NOMO-1 treated with DMSO at 0.1 percent for 48 hours (cell line): ENCODE measurements around the gene SYNC.
"Not testable (repeated sequence)": the region's sequence is repeated elsewhere in the genome, so short reads cannot be mapped to it uniquely, and the experiment has no call there.

ENCODE experiments used
- DNase-seq: peaks from one replicate; lab custom pipeline; 2025; ENCODE audit not compliant: unreplicated experiment; lab: John Stamatoyannopoulos, UW

SYNC gene

DNA sequence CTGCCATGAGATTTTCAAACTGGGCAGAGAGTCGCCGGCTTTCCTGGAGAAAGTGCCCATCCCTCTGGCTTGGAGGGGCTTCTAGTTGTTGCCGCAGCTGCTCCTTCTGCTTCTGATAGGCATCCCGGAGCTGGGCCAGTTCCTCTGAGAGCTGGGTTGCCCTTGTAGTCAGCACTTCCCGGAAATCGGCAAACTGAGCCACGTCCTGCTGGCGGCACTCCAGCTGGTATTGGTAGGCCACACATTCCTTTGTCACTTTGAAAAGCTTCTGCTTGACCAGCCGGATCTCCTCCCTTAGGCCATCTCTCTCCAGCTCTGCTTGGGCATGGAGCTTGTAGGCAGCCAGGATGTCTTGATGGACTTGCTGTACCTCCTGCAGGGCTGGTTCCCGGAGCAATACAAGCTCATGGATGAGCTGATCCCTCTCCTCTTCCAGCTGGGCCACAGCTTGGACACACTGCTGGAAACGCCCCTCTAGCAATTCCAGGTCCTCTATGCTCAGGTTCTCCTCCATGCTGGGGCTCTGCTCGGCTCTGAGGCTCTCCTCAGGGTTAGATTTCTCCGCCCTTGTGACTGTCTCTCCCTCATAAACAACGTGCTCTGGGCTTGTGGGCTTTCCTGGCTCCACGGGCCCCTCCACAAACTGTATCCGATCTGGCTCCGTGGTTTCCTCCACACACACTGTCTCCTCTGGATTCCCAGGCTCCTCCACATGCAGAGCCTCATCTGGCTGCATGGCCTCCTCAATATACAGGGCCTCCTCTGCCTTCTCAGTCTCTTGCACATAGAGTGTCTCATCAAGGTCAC is 7.3 kb downstream of the SYNC start:
- DNase-seq: no peak

DNA sequence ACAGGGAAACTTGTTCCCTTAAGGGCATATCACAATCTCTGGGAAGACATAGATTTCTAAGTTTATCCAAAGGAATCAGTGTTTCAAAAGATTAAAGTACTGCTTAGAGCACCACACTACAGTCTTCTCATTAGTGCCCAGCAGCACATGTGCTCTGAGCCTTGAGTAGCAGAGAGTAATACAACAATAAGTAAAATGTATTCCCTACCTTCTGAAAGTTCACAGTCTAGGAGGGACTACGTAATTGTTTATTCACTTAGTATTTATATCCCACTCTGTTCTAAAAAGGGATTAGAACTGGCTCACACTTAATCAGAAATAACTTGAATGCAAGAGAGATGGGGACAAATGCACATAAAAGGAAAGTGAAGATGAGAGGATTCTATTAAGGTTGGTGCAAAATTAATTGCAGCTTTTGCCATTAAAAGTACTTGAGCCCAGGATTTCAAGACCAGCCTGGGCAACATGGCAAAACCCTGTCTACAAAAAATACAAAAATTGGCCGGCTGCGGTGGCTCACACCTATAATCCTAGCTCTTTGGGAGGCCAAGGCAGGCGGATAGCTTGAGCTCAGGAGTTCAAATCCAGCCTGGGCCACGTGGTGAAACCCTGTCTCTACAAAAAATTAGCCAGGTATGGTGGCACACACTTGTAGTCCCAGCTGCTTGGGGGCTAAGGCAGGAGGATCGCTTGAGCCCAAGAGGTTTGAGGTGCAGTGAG is 9.0 kb downstream of the SYNC start:
- no peak for DNase-seq

DNA sequence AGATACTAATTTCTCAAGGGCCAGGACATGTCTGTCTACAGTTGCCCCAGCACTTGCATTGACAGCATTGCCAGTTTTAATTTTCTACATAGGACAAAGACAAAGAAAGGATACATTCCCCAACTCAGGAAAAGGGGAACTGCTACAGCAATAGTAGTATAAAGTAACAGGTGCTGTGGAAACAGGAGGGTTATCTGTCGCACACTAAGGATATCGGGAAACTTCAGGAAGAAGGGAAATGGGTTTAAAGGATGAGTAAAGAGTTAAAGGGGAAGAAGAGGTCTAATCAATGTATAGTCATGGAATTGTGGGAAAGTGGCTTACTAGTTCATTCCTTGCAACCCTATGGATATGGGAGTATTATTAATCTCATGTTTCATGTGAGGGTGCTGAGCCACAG is 16.2 kb downstream of the SYNC start:
- no peak for DNase-seq

DNA sequence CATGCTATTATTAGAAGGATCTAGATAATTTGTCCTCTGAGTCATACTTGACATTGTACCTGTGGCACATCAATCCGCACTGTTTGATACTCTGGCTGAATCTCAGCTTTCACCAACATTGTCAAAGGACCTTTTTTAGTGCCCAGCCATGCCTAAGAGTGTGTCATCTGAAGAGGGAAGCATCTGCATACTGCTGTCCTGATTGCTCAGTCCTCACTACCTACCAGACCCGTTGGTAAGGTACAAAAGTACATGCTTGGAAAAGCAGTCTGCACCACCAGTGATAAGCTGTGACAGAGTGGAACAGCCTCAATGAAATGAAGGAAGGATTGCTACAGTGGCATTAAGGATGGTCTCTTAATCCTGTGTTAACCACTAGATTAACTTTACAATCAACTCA is 17.1 kb downstream of the SYNC start:
- DNase-seq: no peak

DNA sequence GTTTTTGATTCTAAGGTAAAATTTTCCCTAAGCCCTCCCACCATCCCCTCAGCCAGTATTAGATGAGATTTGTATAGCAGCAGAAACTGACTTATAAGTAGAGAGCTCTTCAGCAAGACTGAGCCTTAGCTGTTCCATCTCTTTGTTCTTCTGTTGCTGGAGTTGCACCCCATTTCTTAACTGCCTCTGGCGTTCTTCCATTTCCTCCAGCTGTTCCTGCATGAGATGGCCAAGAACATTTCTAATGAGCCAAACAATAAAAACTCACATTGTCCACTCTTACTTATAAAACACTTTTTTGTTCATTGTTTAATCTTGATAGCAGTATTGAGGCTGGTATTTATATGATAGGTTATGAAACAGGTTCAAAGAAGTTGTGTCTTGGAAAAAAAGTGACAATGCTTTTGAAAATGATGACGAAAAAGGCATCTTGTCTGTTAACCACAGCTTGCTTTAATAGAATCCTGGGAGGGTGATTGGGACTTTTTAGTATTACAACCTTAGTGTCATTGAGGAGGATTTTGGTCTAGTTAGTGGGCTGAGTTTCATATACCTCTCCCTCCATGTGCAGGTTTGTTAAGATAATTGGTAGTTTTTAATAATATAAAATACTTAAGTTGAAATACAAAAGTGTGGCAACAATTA is 18.3 kb downstream of the SYNC start:
- DNase-seq: no peak

DNA sequence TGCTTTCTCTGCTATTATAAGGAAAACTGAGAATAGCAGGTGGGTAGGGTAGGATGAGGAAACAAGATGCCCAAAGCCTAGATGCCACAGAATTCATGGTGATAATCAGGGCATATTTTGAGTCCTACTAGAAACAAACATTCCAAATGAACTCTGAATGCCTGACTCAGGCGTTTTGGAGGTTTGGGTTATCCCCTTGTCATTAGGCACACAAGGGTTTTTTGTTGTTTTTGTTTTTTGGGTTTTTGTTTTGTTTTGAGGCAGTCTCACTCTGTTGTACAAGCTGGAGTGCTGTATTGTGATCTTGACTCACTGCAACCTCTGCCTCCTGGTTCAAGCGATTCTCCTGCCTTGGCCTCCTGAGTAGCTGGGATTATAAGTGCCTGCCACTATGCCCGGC is 19.2 kb downstream of the SYNC start:
- no peak for DNase-seq

DNA sequence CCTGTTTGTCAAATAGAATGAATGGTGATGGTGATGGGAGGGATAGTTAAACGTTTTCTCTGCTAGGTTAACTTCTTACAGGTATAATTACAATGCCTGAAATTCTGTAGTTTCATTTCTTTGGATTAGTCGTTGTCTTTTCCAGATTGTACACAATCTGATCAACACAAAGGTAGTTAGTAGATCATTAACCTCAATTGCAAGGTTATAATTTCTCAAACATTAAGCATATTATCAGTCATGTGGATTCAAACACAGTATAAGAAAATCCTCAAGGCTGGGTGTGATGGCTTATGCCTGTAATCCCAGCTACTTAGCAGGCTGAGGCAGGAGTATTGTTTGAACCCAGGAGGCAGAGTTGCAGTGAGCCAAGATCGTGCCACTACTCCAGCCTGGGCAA is 20.6 kb downstream of the SYNC start:
- DNase-seq: no peak

DNA sequence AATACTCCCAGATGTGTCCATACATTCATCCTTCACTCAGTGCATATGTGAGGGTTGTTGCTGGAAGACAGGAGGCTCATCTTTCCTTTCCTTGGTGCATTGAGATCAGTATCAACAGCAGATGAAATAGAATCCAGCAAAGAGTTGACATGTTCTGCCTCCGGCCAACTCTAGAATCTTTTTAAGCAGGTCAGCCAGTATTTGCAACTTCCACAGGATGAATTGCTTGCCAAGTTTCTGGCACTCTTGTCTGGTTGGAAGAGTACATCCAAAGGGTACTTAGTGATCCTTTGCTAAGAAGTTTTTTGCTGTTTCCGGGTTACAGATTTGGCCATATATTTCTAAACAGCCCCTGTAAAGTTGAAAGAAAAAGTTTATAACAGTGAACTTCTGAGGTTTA is 21.1 kb downstream of the SYNC start:
- no peak for DNase-seq

DNA sequence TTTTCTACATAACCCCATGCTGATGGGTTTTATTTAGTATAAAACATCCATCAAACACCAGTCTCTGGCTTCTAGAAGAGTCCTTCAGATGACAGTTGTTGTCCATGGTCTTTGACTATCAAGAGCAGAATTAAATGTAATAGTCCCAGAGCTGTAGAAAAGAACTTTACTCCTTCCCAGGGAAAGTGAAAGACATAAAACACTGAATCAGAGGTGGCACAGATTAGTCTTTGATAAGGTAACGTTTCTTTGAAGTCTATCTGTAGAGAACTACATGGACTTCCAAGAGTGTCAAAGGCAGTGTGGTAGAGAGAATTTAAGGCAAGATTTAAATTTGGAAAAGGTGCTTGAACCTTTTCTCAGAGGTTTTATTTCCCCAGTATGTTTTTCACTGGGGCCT is 21.9 kb downstream of the SYNC start:
- DNase-seq: no peak

DNA sequence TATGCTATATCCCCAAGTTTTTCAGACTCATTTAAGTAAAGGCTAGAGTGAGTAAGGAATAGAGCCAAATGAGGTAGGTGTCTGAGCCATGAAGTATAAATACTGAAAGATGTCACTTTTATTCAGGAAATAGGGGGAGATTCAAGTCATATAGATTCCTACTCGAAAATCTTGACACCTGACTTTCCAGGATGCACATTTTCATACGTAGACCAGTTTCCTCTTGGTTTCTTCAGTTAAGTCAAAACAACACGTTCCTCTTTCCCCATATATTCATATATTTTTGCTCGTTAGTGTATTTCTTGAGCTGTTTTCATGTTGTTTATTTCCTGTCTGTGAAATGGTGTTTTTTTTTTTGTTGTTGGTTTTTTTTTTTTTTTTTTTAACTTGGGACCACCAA is 22.6 kb downstream of the SYNC start:
- DNase-seq: not testable (repeated sequence)

DNA sequence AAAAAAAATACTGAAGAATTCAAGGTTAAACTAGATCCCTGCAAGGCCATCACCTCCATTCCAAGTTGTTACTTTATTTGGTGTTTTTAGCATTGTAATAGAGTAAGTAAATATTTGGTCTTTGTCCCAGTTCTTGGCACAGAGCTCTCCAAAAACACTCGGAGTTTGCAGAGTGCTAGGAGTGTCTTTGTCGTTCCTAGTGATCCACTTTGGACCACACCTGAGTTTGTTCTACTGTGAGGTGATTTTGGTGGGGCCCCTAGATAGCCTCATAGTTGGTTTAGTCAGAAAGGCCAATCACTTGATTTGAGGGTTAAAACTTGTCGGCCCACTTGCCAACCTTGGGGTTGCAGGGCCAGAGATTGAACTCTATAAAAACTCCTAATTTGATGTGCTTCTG is 25.6 kb downstream of the SYNC start:
- DNase-seq: no peak

DNA sequence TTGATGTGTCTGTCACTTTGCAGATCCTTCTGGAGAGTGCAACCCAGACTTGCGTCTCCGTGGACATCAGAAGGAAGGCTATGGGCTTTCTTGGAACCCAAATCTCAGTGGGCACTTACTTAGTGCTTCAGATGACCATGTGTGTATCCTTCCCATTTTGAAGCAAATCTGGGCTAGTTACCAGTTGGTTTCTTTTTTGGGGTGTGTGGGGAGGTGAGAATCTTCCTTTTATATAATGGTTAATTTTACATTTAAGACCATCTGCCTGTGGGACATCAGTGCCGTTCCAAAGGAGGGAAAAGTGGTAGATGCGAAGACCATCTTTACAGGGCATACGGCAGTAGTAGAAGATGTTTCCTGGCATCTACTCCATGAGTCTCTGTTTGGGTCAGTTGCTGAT is 33.9 kb downstream of the SYNC start:
- not testable (repeated sequence) for DNase-seq

DNA sequence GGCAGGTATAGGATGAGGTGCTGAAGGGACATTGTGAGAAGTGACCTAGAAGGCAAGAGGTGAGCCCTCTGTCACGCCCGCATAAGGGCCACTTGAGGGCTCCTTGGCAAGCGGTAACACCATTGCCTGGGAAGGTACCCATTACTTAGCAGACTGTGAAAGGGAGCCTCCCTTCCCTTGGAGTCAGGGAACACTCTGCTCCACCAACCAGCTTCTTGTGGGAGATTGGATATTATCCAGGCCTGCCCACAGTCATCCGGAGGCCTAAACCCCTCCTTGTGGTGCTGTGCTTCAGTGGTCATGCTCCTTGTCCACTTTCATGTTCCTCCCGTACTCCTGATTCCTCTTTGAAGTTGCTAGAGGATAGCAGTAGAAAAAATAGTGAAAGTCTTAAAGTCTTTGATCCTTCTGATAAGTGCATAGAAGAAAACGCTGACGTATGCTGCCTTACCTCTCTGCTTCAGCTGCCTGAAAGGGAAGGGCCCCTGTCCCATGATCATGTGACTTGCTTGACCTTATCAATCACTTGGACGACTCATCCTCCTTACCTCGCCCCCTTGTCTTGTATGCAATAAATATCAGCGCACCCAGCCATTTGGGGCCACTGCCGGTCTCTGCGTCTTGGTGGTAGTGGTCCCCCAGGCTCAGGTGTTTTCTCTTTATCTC is 35.5 kb downstream of the SYNC start:
- no peak for DNase-seq

DNA sequence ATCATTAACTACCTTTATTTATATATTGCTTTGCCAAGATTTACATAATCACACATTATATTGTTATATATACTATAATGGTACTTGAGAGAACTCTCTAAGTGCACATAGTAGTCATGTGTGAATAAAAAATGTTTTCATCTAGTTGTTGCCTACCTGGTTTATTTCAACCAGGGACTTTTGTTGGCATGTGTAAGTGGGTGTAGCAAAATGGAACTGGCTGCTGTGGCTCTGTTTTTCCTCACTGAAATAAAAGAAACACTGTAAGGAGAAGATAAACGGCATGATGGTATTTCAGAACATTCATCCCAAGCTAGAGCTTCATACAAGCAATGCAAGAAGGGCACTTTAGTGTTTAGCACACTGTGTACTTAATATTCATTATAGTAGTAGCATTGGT is 36.7 kb downstream of the SYNC start:
- no peak for DNase-seq

DNA sequence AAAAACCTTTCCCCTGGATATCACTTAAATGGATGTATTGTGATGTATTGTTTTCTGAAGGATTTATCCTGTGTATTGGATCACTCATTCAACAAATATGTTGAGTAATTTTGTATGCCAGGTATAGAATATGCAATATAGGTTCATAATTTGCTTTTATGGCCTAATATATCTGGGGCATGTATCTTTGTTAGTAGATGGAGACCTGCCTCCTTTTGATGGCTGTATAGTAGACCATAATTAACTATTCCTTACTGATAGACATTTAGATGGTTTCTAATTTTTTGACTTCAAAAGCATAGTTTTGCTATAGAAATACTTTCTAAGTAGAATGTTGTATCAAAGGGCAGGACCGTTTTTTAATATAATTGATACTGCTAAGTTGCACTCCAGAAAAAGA is 43.0 kb downstream of the SYNC start:
- no peak for DNase-seq

DNA sequence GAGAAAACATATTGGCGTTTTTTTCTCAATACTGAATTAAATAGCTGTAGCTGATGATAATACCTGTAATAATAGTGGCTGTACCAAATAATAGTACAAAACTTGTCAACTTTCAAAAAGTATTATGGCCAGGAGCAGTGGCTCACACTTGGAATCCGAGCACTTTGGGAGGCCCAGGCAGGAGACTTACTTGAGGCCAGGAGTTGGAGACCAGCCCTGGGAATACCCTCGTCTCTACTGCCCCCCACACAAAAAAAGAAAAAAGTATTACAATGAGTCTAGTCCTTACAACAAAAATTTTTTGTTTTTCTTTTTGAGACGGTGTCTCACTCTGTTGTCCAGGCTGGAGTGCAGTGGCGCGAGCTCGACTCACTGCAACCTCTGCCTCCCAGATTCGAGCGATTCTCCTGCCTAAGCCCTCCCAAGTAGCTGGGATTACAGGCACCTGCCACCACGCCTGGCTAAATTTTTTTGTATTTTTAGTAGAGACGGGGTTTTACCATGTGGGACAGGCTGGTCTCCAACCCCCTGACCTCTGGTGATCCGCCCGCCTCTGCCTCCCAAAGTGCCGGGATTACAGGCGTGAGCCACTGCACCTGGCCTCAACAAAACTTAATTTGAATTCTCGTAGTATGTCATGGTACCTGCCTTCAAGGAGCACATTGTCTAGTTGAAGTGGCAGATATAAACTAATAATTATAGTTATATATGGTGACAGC is 50.2 kb downstream of the SYNC start:
- DNase-seq: no peak

DNA sequence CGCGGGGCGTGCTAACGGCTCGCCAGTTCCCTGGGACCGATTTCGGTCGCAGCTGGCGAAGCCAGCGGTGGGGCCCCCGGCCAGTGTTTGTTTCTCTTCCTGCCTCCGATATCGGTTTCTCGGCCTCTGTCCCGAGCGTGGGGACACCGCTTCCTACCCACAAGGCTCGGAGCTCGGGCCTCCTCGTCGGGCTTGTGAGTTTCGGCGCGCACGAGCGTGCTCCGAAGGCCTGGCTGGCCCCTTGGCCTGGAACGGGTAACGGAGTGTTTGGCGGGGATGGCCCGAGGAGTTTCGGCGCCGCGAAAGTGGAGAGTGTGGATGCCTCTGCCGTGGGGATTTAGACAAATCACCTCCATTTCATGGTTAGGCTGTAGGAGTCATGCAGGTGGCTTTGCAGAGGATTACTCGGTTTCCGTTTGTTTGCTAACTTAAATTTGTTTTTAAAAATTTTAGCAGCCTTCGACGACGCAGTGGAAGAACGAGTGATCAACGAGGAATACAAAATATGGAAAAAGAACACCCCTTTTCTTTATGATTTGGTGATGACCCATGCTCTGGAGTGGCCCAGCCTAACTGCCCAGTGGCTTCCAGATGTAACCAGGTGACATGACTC is 51.0 kb downstream of the SYNC start:
- no peak for DNase-seq

DNA sequence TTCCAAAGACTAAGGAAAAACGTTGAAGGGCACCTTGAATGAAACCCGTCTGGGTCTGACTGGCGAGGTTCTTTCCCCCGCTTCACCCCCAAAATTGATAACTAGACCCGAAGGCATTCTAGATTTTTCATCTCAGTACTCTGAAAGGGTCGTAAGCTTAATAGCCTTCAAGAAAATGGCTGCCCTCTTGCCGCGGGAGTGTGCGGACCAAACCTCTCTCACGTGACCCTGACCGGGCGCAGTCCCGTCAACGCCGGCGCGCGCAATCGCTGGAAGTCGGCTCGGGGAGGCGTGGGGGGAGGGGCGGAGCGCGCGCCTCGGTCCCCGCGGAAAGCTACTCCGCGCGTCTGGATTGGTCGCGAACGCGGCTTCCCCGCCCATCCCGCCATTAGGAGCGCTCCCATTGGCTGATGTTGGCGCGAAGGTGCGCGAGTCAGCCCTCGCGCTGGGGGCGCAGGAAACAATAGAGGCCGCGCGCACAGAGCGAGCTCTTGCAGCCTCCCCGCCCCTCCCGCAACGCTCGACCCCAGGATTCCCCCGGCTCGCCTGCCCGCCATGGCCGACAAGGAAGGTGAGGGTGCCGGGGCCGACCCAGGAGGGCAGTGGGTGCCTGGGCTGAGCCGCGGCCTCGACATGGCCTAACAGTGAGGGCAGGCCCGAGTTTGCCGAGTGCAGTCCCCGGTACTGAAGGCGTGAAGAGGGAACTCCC is 51.7 kb downstream of the SYNC start, which contains the start of gene RBBP4:
RBBP4 (plus strand) TSS at position 457 of the 709 bp plus-strand sequence; CDS start at position 556, 99 bp downstream.
- peak; percentile 96 for DNase-seq

DNA sequence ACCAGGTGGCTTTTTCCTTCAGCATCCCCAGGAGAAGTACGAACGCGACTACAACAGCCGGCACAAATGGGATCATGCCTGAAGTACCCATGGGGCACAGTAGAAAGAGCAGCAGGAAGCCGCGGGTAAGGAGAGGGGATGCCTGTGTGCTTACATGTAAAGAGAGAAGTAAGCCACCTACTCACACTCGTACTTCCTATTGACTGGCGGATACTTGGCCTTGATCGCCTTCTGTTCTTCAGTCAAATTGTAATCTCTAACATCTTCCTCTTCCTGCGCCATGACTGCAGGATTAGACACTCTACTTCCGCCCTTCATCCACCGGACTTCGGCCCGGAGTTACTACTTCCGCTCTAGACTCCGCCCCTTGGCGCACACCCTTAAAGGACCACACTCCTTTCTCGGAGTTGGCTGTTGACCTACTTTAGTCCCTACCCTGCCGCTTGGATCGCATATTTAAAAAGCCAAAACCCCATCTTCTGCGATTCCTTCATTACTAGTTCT is 52.3 kb downstream of the SYNC start, which contains the start of gene ZBTB8OS:
ZBTB8OS (minus strand) TSS at position 303 of the 504 bp plus-strand sequence; CDS start at position 282, 21 bp downstream.
- peak; percentile 99 for DNase-seq
